HL-60 (cell line): ENCODE data around the gene ADAM12.
A peak's percentile ranks its signal among the peaks of the same experiment; 100 is the strongest.
"Not testable (repeated sequence)": the region's sequence is repeated elsewhere in the genome, so short reads cannot be mapped to it uniquely, and the experiment has no call there.

ENCODE experiments used
- DNase-seq, 2 experiments: peaks; one replicate each; pipeline ENCODE4 v3.0.0-alpha.2; 2010 to 2020; ENCODE audit warnings: low read depth in 1 of 2, low spot score in 1 of 2
- H3K27ac ChIP-seq: fragments of 250-450 bp; sonication (Bioruptor Pico); replicated peaks from 2 replicates; pipeline ENCODE4 v1.5.1; 2020; ENCODE audit warnings: mild to moderate bottlenecking, moderate library complexity
- H3K27me3 ChIP-seq: fragments of 250-450 bp; sonication (Bioruptor Pico); 2 replicates; pipeline ENCODE4 v1.5.1; 2021; ENCODE audit warnings: mild to moderate bottlenecking, moderate library complexity; ENCODE audit not compliant: insufficient read depth, poor library complexity, severe bottlenecking
- H3K4me3 ChIP-seq: replicated peaks from 2 replicates; pipeline ENCODE4 v1.5.1; 2011; ENCODE audit warnings: mild to moderate bottlenecking, control low read depth, low read length; ENCODE audit not compliant: insufficient read depth
- GABPA ChIP-seq: IDR thresholded peaks from 2 replicates; pipeline ENCODE4 v1.6.1; 2012; ENCODE audit warnings: low read depth
- POLR2AphosphoS5 ChIP-seq: IDR thresholded peaks from 2 replicates; pipeline ENCODE4 v1.6.1; 2012; ENCODE audit warnings: low read depth
- REST ChIP-seq: IDR thresholded peaks from 2 replicates; pipeline ENCODE4 v1.6.1; 2012; ENCODE audit warnings: low read depth; ENCODE audit not compliant: insufficient replicate concordance
- SPI1 ChIP-seq: IDR thresholded peaks from 2 replicates; pipeline ENCODE4 v1.6.1; 2012; ENCODE audit warnings: low read depth, mild to moderate bottlenecking, borderline replicate concordance
- TF ChIP-seq, protein P1 (sequence below): IDR thresholded peaks from one replicate; pipeline ENCODE4 v1.5.1; 2011; ENCODE audit warnings: low read length, control low read depth, inconsistent platforms; ENCODE audit not compliant: insufficient read depth

ADAM12 gene

GRCh38 chr10:126390324-126390723 is 2.0 kb upstream of the ADAM12 start:
- peaks cover 22% of the 10 kb centered on the region for H3K27me3 ChIP-seq
- no peak overlapping the region for H3K4me3 ChIP-seq
- no peak for DNase-seq
- H3K27ac ChIP-seq: no peak overlapping the region
- no peak for TF ChIP-seq REST
- no peak for TF ChIP-seq POLR2AphosphoS5
- no peak for TF ChIP-seq GABPA

DNA sequence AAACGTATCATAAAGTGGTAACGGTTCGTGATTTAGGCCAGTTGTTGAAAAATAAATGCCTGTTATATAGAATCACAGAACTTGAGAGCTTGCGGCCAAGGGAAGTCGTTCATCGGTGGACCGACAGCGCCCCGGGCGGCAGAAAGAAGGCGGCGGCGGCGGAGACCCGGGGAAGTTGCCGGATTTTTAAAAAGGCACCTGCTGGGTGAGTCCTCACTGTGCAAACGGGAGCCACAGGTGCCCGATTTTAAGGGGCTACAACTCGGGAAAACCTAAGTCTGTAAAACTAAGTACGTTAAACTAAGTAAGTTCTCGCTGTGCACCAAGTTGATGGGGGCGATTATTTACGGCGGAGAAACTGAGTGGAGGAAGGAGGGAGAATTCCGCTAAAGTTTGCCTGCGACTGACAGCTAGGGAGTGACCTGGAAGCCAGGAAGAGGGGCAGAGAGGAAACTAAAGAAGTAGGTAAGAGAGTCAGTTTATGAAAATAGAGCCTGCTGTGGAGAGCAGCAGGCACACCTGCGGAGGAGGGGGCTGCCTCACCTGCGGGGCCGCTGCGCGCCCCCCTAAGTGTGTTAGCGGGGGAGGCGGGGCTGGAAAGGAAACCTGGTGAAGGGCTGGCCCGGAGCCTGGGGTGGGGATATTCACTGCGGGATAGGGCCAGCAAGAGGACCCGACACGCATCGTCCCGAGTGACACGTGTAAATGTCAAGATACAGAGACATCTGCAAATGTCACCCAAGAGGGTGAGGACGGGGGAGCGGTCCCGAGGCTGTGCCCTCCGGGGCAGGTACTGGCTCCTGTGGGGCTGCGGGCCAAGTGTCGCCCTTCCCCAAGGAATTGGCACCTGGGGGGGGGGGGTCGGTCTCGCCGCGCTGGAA is 996 bp downstream of the ADAM12 start:
- peak in 1 of 2 experiments; percentile 32 for DNase-seq
- Histone ChIP-seq H3K27me3 (peaks cover 22% of the 10 kb centered on the region), H3K4me3 (no peak overlapping the region), H3K27ac (no peak overlapping the region)
- no peak for TF ChIP-seq SPI1
- TF ChIP-seq POLR2AphosphoS5: no peak
- no peak for TF ChIP-seq GABPA
- TF ChIP-seq, protein P1, sequence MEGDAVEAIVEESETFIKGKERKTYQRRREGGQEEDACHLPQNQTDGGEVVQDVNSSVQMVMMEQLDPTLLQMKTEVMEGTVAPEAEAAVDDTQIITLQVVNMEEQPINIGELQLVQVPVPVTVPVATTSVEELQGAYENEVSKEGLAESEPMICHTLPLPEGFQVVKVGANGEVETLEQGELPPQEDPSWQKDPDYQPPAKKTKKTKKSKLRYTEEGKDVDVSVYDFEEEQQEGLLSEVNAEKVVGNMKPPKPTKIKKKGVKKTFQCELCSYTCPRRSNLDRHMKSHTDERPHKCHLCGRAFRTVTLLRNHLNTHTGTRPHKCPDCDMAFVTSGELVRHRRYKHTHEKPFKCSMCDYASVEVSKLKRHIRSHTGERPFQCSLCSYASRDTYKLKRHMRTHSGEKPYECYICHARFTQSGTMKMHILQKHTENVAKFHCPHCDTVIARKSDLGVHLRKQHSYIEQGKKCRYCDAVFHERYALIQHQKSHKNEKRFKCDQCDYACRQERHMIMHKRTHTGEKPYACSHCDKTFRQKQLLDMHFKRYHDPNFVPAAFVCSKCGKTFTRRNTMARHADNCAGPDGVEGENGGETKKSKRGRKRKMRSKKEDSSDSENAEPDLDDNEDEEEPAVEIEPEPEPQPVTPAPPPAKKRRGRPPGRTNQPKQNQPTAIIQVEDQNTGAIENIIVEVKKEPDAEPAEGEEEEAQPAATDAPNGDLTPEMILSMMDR: no peak
- no peak for TF ChIP-seq REST

GRCh38 chr10:126384269-126384873 is 3.9 kb downstream of the ADAM12 start:
- Histone ChIP-seq H3K27ac (no peak overlapping the region), H3K4me3 (no peak overlapping the region), H3K27me3 (peaks cover 15% of the 10 kb centered on the region)
- no peak for TF ChIP-seq POLR2AphosphoS5
- TF ChIP-seq SPI1: no peak
- DNase-seq: no peak

DNA sequence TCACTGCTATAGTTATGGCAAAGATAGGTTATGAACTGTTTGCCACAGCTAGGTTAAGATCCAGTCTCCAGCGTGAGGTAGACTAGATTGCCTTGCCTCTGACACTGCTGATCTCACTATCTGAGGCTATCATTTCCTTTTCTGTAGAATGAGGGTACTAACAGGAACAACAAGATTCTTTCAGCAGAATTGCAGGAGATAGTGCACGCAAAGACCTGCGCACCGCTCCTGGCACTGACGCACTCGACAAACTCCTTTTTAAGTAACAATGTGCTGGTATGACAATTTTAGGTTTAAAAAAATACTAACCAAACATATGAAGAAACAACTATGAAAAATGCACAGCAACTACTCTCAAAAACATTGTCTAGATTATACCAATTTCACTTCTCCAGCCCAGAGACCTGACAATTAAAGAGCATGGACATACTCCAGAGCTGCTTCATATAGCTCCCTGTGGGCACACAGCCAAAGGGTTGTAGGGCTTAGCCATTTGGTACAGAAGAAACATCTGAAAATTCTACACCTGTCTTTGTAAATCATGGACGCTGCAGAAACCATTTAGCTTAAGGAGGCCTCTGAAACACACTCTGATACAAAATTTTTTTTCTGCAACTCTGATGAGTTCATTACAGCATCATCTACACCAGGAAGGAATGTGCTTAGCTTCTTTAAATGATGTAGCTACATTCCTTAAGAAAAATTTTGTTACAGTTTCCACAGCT is 7.8 kb downstream of the ADAM12 start:
- H3K27me3 ChIP-seq: no peaks in the 10 kb centered on the region
- TF ChIP-seq GABPA (no peak), REST (no peak), SPI1 (no peak), POLR2AphosphoS5 (no peak)
- TF ChIP-seq, protein P1: no peak
- no peak for DNase-seq

GRCh38 chr10:126379166-126379565 is 9.1 kb downstream of the ADAM12 start:
- not testable (repeated sequence) for H3K4me3 ChIP-seq, H3K27ac ChIP-seq, H3K27me3 ChIP-seq

More for the DNA sequence above, 7.8 kb downstream of the ADAM12 start:
- Histone ChIP-seq H3K4me3 (no peak overlapping the region), H3K27ac (no peak overlapping the region)

More at GRCh38 chr10:126379166-126379565, 9.1 kb downstream of the ADAM12 start:
- DNase-seq: not testable (repeated sequence)
